GM19043 (cell line): ENCODE measurements around the gene SDK2.
"Not testable (repeated sequence)": the region's sequence is repeated elsewhere in the genome, so short reads cannot be mapped to it uniquely, and the experiment has no call there.

Experiments used
- ATAC-seq: cut with Tn5 transposase; IDR thresholded peaks from one replicate; pipeline ENCODE4 v1.9.1; 2021; ENCODE audit warnings: low read depth; ENCODE audit not compliant: unreplicated experiment

Gene SDK2

GRCh38 chr17:73338566-73339197, 305.6 kb downstream of the SDK2 start:
- no peak for ATAC-seq

- ATAC-seq: no peak
Observed at GRCh38 chr17:73338050-73338521, 306.2 kb downstream of the SDK2 start.

DNA sequence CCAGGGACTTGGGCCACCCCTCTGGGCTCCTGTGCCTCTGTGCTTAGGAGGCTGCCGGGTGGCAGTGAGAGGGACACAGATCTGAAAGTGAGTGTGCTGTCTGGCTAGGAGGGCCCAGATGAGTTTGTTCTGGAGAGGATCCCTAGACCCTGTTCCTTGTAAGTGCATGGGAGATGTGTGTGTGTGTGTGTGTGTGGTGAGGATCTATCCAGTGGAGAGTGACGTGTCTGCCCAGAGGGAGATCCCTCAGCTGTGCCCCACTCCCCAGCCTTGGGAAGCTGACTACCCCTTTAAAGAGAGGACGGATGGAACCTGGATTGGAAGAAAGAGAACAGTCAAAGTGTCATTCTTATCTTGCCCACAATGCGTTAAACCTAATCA, 306.9 kb downstream of the SDK2 start:
- ATAC-seq: no peak

DNA sequence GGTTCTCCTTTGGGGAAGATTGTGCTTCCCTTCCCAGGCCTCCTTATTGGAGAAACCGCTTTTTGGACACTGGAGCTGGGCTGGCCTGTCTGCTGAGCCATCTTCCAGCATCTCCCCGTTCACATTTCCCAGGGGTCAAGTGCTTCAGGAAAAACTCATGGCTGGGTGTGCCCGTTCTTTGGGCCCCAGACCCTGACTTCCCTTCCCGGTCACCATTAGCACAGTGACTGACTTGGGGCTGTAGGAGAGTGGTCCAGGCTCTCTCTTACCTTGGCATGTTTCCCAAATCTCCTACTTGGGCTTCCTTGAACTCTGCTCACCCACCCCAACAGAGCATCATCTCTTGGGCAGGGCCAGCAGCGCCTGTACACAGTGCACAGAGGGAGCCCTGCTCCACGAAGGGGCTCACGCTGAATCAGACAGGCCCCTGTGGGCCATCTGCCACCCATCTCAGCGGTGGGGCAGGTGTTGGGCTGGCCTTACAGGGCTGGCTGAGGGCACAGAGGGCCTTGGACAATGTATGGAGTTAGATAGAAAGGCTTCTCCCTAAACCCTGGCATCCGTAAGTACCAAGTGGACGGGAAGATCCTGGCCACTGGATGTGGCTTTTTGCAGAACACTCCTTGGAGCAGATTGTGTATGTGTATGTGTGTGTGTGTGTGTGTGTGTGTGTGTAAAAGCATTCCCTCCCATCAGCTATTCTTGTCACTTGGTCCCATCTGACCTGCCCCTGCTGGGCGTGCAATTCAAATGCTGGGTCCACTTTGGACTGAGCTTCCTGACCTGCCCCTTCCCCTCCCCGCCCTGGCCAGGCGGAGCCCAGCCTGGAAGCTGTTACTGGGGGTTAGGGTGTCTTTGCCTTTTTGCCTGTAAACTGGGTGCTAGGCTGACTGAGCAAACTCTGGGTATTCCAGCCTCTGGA, 307.6 kb downstream of the SDK2 start:
- no peak for ATAC-seq

- ATAC-seq: no peak
Observed at GRCh38 chr17:73335591-73336407, 308.4 kb downstream of the SDK2 start.

GRCh38 chr17:73334771-73335513, 309.3 kb downstream of the SDK2 start:
- ATAC-seq: no peak

DNA sequence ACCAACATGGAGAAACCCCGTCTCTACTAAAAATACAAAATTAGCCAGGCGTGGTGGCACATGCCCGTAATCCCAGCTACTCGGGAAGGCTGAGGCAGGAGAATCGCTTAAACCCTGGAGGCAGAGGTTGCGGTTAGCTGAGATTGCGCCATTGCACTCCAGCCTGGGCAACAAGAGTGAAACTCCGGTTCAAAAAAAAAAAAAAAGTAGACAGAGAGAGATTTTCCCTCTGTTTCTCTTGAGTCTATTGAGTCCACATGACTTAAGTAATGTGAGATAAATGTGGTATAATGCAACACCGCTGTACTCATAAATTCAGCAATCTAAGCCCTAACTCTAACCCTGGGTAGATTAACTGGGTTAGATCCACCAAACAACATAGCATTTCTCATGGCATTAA, 310.8 kb downstream of the SDK2 start:
- not testable (repeated sequence) for ATAC-seq

DNA sequence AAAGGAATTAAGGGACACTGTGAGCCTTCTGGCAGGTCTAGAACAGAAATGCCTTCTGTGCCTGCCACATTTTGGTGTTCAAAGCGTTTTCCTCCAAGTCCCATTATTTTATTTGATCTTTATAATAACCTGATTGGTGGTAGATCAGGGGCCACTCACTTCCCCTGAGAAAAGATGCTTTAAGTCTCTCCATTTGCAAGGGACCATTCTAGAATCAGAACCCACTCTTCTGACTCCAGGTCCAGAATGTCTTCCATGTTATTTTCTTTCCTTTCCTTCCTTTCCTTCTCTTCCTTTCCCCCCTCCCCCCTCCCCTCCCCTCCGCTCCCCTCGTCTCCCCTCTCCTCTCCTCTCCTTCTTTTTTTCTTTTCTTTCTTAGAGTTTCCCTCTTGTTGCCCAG, 313.2 kb downstream of the SDK2 start:
- no peak for ATAC-seq

DNA sequence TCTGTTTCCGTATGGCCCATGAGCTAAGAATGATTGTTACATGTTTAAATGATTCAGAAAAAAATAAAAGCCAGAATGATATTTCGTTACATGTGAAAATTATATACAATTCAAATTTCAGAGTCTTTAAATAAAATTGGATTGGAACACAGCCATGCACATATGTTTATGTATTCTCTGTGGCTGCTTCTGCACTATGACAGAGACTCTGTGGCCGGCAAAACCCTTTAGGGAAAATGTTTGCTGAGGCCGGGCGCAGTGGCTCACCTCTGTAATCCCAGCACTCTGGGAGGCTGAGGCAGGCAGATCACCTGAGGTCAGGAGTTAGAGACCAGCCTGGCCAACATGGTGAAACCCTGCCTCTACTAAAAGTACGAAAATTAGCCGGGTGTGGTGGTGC, 316.6 kb downstream of the SDK2 start:
- ATAC-seq: no peak

DNA sequence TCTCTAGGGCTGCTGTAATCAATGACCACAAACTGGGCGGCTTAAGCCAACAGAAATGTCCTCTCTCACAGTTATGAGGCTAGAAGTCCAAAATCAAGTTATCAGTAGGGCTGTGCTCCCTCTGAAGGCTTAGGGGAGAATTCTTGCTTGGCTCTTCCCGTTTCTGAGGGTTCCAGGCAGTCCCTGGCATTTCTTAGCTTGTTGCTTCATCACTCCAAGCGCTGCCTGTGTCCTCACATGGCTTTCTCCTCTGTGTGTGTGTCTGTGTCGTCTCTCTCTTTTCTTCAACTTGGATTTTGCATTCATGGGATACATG, 318.8 kb downstream of the SDK2 start:
- ATAC-seq: no peak

GRCh38 chr17:73324711-73325526, 319.3 kb downstream of the SDK2 start:
- no peak for ATAC-seq

DNA sequence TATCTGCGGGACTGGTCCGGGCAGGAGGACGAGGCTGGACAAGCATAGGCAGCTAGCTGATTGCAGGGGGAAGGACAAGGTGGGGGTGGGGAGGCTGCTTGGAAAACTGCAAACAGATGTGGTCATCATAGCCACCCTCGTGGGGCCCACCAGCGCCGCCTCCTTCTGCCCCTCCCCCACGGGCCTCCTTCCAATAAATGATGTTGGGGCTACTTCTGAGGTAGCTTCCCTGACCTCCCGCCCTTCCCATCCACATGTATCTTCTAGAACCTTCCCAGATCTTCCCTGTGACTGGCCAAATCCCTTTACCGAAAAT, 320.1 kb downstream of the SDK2 start:
- ATAC-seq: no peak

DNA sequence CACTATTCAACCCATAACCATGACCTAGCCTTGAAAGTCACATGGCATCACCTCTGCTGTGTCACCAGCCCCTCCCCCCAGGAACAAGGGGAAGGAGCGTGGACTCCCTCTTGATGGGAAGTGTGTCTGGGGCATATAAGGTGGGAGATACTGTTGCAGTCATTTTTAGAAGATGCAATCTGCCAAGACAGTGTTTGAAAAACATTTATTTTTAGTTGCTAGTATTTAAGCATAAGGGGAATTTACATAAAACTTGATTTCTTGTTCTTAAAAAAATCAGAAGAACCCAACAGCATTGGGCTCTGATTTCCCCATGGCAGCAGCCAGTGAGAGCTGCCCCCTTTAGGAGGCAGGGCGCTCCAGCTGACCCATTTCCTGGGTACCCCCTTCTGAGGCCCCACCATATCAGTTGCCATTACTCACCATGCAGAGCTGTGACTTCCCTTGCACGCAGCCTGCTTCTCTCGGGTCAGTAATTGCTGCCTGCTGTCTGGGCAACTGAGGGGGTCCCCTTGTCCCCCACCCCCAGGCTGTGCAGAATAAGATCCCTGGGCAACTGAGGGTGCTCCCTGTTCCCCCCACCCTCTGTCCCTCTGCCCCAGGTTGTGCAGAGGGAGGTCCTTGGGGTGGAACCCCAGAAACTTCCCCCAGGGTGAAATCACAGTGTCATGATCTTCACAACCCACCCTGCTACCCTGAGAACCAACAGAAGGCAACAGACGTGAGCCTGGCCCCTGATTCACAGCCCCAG, 320.7 kb downstream of the SDK2 start:
- no peak for ATAC-seq

GRCh38 chr17:73320601-73321264, 323.5 kb downstream of the SDK2 start:
- ATAC-seq: no peak

- no peak for ATAC-seq
Observed at GRCh38 chr17:73319766-73320165, 324.5 kb downstream of the SDK2 start.

DNA sequence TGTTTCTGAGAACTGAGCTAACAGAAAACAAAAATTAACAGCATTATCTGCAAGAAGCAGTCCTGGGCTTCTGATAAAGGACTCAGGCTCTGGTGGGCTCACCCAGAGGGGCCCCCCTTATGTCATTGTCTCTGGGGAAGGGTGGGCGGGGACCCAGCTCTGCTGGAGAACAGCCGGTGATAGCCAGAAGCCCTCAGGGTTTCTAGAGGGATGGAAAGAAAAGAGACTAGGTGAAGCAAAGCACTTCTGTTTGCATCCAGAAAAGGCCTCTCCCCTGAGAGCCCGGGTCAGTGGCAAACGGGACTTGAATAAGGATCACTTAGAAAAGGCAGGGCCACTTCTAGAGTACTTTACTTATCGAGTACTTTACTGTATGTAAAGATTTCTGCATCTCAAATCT, 325.4 kb downstream of the SDK2 start:
- ATAC-seq: no peak

DNA sequence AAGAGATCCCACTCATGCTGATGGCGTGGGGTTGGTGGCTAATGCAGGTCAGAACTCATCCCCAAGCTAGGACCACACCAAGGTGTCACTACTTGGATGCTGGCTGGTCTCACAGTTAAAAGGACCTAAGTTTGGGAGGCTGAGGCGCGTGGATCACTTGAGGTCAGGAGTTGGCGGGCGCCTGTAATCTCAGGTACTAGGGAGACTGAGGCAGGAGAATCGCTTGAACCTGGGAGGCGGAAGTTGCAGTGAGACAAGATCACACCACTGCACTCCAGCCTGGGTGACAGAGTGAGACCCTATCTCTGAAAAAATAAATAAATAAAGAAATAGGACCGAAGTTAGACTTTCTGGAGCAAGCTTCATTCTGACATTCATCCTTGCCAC, 325.8 kb downstream of the SDK2 start:
- ATAC-seq: no peak

- no peak for ATAC-seq
Observed at GRCh38 chr17:73317513-73318426, 326.5 kb downstream of the SDK2 start.
